22Rv1 (cell line): ENCODE results near the gene OLFML2A.

Experiments used
- H3K27ac ChIP-seq: fragments of 450-650 bp; 2 replicates; pipeline ENCODE4 v1.5.1; 2017
- ZFX ChIP-seq: fragments of 450-650 bp; IDR thresholded peaks from 2 replicates; pipeline ENCODE4 v1.6.1; 2017; ENCODE audit warnings: antibody characterized with exemption, borderline replicate concordance
- TF ChIP-seq, protein P1 (sequence below): fragments of 450-650 bp; IDR thresholded peaks from 2 replicates; pipeline ENCODE4 v1.5.1; 2017; ENCODE audit warnings: mild to moderate bottlenecking

The OLFML2A gene

DNA sequence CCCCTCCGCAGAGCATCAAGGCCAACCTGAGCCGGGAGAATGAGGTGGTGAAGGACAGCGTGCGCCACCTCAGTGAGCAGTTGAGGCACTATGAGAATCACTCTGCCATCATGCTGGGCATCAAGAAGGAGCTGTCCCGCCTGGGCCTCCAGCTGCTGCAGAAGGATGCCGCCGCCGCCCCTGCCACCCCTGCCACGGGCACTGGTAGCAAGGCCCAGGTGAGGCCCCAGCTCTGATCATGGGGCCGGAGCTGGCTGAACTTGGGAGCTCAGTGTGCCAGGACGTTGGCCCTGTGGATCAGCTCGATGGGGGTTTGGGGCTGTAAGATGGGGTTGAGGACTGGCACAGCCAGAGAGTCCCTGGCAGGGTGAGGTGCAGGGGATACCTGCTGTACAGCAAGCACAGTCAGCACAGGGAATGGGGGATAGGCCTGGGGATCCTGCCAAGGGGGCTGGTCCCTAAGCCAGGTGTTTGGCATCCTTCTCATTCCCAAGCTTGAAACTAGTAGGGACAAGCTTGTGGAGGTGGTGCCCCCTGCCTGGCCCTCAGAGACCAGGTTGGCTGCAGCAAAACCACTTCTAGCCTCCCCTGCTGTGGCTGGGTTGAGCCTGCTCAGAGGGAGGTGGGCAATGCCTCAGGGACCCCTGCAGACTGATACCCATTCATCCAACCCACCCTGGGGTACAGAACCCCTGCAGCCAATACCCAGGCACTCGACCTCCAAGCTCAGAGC is 22.5 kb downstream of the OLFML2A start:
- no peak for TF ChIP-seq ZFX
- TF ChIP-seq, protein P1, sequence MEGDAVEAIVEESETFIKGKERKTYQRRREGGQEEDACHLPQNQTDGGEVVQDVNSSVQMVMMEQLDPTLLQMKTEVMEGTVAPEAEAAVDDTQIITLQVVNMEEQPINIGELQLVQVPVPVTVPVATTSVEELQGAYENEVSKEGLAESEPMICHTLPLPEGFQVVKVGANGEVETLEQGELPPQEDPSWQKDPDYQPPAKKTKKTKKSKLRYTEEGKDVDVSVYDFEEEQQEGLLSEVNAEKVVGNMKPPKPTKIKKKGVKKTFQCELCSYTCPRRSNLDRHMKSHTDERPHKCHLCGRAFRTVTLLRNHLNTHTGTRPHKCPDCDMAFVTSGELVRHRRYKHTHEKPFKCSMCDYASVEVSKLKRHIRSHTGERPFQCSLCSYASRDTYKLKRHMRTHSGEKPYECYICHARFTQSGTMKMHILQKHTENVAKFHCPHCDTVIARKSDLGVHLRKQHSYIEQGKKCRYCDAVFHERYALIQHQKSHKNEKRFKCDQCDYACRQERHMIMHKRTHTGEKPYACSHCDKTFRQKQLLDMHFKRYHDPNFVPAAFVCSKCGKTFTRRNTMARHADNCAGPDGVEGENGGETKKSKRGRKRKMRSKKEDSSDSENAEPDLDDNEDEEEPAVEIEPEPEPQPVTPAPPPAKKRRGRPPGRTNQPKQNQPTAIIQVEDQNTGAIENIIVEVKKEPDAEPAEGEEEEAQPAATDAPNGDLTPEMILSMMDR: no peak
- no peak overlapping the region for H3K27ac ChIP-seq

DNA sequence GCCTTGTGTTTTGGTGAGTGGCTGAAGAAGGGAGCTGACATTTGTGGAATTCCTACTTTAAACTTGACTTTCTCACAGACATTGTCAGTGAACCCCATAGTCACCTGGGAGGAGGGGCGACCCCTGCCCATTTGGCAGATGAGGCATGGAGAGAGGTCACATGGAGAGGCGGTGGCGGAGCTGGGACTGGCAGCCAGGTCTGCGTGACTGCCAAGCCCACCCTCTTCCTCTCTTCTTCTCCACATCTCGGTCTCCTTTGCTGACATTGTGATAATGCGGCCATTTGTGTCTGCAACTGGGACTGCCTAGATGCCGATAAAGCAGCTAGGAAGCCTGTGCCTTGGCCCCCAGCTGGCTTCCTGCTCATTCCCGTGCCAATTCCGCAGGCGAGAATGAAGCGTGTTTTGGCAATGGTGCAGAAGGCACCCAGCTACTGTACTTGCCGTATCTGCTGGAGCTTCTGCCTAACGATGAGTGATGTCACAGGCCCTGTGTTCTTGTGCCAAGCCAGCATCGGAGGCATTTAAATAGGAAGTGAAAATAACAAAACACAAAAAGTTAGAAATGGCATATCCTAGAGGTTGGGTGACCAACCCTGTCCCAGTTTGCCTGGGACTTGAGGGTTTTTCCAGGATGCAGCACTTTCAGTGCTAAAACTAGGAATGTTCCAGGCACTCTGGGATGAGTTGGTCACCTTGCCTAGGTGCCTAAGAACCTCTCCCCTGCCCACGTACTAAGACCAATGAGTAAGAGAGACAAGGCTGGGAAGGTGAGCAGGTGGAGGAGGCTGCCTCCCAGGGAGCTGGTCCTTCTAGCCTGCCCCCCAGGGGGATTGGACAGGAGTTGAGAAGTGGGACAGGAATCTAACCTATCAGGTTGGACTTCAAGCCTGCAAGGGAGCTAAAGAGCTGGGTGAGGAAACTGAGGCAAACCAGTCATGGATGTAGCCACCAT is 23.6 kb downstream of the OLFML2A start:
- no peak for TF ChIP-seq ZFX
- TF ChIP-seq, protein P1: no peak
- no peak overlapping the region for H3K27ac ChIP-seq

DNA sequence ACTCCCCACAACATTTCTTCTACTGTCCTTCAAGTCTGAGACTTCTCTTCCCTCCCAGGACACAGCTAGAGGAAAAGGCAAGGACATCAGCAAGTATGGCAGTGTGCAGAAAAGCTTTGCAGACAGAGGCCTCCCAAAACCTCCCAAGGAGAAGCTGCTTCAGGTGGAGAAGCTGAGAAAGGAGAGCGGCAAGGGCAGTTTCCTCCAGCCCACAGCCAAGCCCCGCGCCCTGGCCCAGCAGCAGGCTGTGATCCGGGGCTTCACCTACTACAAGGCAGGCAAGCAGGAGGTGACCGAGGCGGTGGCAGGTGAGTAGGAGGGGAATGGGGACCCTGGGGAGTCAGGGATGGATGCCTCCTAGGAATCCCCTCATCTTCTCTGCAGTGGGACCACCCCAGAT is 24.4 kb downstream of the OLFML2A start:
- no peak for TF ChIP-seq ZFX
- TF ChIP-seq, protein P1: no peak
- H3K27ac ChIP-seq: no peak overlapping the region

DNA sequence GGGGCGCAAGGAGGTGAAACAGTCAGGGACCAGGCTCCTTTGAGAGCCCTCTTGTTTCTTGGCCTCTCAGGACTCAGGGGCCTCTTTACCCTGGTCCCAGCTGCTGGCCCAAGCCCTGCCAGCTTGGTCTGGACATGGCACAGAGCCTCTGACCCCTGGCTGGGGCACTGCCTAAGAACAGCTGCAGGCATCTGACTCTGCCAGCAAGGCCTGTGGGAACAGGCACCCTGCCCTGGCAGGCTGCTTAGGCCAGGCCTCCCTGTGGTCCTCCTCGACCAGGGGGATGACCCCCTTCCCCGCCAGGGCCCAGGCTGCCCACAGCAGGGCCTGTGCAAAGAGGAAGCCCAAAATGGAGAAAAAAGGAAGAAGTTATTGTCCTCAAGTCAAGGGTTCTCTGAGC is 25.5 kb downstream of the OLFML2A start:
- TF ChIP-seq, protein P1: no peak
- TF ChIP-seq ZFX: no peak
- no peak overlapping the region for H3K27ac ChIP-seq

DNA sequence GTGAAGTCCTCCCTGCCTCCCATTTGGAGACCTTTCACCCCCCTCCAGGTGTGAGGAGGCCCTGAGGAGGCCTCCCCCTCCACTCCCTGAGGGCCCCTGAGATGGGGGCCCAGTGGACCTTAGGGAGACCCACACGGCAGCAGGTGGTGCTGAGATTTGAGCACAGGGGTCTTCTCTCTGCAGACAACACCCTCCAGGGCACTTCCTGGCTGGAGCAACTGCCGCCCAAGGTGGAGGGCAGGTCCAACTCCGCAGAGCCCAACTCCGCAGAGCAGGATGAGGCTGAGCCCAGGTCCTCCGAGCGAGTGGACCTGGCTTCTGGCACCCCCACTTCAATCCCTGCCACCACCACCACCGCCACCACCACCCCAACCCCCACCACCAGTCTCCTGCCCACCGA is 27.0 kb downstream of the OLFML2A start:
- no peak for TF ChIP-seq ZFX
- TF ChIP-seq, protein P1: no peak
- no peak overlapping the region for H3K27ac ChIP-seq

DNA sequence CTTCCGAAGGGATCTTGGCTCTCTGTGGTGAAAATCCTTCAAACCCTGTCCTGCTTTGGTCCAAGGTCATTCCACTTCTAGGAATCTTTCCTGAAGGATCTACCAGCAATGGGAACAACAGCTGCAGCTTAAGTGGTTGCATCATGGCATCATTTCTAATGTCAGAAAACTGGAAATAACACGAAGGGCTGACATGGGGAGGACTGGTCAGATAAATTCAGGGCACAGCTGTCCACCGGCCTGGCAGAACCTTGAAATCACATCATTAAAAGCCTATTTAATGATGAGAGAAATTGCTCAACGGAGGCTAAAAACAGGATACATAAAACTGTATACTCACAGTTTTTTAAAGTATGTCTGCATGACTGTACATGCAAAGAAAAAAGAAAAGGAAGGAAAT is 28.3 kb downstream of the OLFML2A start:
- TF ChIP-seq, protein P1: no peak
- TF ChIP-seq ZFX: no peak
- H3K27ac ChIP-seq: no peak overlapping the region
